Measurements from ENCODE around the gene F11R. TPM values are rescaled to one million over a fixed set of nuclear protein-coding genes. Genes with fewer than 3 reads are reported as not detected.

F11R gene
- total RNA-seq, 2 donors from 2014 or later = 43.6 to 104 TPM

GRCh38 chr1:160981584-160982411 lies 39.2 kb downstream of the F11R start:
- no peak overlapping the region for H3K27ac ChIP-seq
- no peaks in the 10 kb centered on the region for H3K4me1 ChIP-seq (replicated peaks)
- intact Hi-C loops (cut with DNase I) = no loop called here
- H3K36me3 ChIP-seq = no peaks in the 10 kb centered on the region
- no peaks in the 10 kb centered on the region for H3K9me3 ChIP-seq
- WGBS = 5% methylated on average over 42 of the region's 42 CpGs
- H3K27me3 ChIP-seq (replicated peaks; ENCODE audit: insufficient read depth) = no peaks in the 10 kb centered on the region
- no peak for DNase-seq (ENCODE audit: low spot score)
- H3K4me3 ChIP-seq = no peak overlapping the region
- TF ChIP-seq POLR2AphosphoS5 (IDR thresholded peaks at IDR 0.05) (no peak), POLR2A (IDR thresholded peaks at IDR 0.05) (no peak), CTCF (IDR thresholded peaks at IDR 0.05) (no peak)

GRCh38 chr1:160979286-160979685 lies 41.7 kb downstream of the F11R start:
- no peak for TF ChIP-seq POLR2A (IDR thresholded peaks at IDR 0.05)
- TF ChIP-seq CTCF (IDR thresholded peaks at IDR 0.05) = no peak
- intact Hi-C loops (cut with DNase I) = no loop called here
- WGBS = 91% methylated on average over 2 of the region's 2 CpGs

GRCh38 chr1:160978510-160978927 lies 42.4 kb downstream of the F11R start:
- Histone ChIP-seq H3K27me3 (replicated peaks; ENCODE audit: insufficient read depth) (no peaks in the 10 kb centered on the region), H3K4me3 (no peak overlapping the region), H3K9me3 (no peaks in the 10 kb centered on the region), H3K4me1 (replicated peaks) (no peaks in the 10 kb centered on the region), H3K27ac (no peak overlapping the region), H3K36me3 (no peaks in the 10 kb centered on the region)
- intact Hi-C loops (cut with DNase I) = no loop called here
- DNase-seq (ENCODE audit: low spot score) = no peak
- 42% methylated on average over 11 of the region's 11 CpGs for WGBS
- TF ChIP-seq CTCF (IDR thresholded peaks at IDR 0.05) (no peak), POLR2A (IDR thresholded peaks at IDR 0.05) (no peak), POLR2AphosphoS5 (IDR thresholded peaks at IDR 0.05) (no peak)

More at GRCh38 chr1:160979286-160979685, 41.7 kb downstream of the F11R start:
- Histone ChIP-seq H3K36me3 (no peaks in the 10 kb centered on the region), H3K27ac (no peak overlapping the region), H3K9me3 (no peaks in the 10 kb centered on the region), H3K4me1 (replicated peaks) (no peaks in the 10 kb centered on the region), H3K27me3 (replicated peaks; ENCODE audit: insufficient read depth) (no peaks in the 10 kb centered on the region), H3K4me3 (no peak overlapping the region)
- DNase-seq (ENCODE audit: low spot score) = no peak

GRCh38 chr1:160975026-160975425 lies 45.9 kb downstream of the F11R start:
- TF ChIP-seq CTCF (IDR thresholded peaks at IDR 0.05) = no peak
- TF ChIP-seq POLR2AphosphoS5 (IDR thresholded peaks at IDR 0.05) = no peak
- TF ChIP-seq POLR2A (IDR thresholded peaks at IDR 0.05) = no peak
- Histone ChIP-seq H3K4me1 (replicated peaks) (no peaks in the 10 kb centered on the region), H3K4me3 (no peak overlapping the region), H3K27me3 (replicated peaks; ENCODE audit: insufficient read depth) (no peaks in the 10 kb centered on the region), H3K9me3 (no peaks in the 10 kb centered on the region), H3K27ac (no peak overlapping the region), H3K36me3 (no peaks in the 10 kb centered on the region)
- no peak for DNase-seq (ENCODE audit: low spot score)
- intact Hi-C loops (cut with DNase I) = no loop called here
- 90% methylated on average over 2 of the region's 2 CpGs for WGBS

GRCh38 chr1:160973491-160973890 lies 47.5 kb downstream of the F11R start:
- H3K36me3 ChIP-seq = no peaks in the 10 kb centered on the region
- no peak overlapping the region for H3K4me3 ChIP-seq
- WGBS = 67% methylated on average over 4 of the region's 4 CpGs
- H3K9me3 ChIP-seq = no peaks in the 10 kb centered on the region
- TF ChIP-seq POLR2A (IDR thresholded peaks at IDR 0.05) = no peak
- no peak for TF ChIP-seq CTCF (IDR thresholded peaks at IDR 0.05)
- TF ChIP-seq POLR2AphosphoS5 (IDR thresholded peaks at IDR 0.05) = no peak
- DNase-seq (ENCODE audit: low spot score) = no peak
- no peaks in the 10 kb centered on the region for H3K27me3 ChIP-seq (replicated peaks; ENCODE audit: insufficient read depth)
- H3K4me1 ChIP-seq (replicated peaks) = no peaks in the 10 kb centered on the region
- H3K27ac ChIP-seq = no peak overlapping the region
- intact Hi-C loops (cut with DNase I) = no loop called here

All from prostate gland (tissue), 2 donors.